GM21825 (cell line): Measurements from ENCODE around the gene TNPO3.
"Not testable (repeated sequence)": the region's sequence is repeated elsewhere in the genome, so short reads cannot be mapped to it uniquely, and the experiment has no call there.

Experiments
- ATAC-seq: cut with Tn5 transposase; IDR thresholded peaks from one replicate; pipeline ENCODE4 v1.9.1; 2021; ENCODE audit warnings: mild to moderate bottlenecking, moderate library complexity; ENCODE audit not compliant: unreplicated experiment

TNPO3 gene

GRCh38 chr7:129072479-129073011, 17.6 kb upstream of the TNPO3 start:
- ATAC-seq = no peak

GRCh38 chr7:129069021-129069420, 14.1 kb upstream of the TNPO3 start:
- ATAC-seq = no peak

GRCh38 chr7:129067943-129068548, 13.1 kb upstream of the TNPO3 start:
- no peak for ATAC-seq

GRCh38 chr7:129067132-129067561, 12.2 kb upstream of the TNPO3 start:
- ATAC-seq = not testable (repeated sequence)

- ATAC-seq = no peak
These were observed 11.6 kb upstream of the TNPO3 start for GRCh38 chr7:129066290-129067131.

GRCh38 chr7:129055861-129056464, 1.1 kb upstream of the TNPO3 start:
- peak; percentile 44 for ATAC-seq

GRCh38 chr7:129055294-129055816, 444 bp upstream of the TNPO3 start:
- peak; percentile 27 for ATAC-seq

- ATAC-seq = no peak
These were observed 923 bp downstream of the TNPO3 start for GRCh38 chr7:129053938-129054437.

GRCh38 chr7:129052441-129052840, 2.5 kb downstream of the TNPO3 start:
- no peak for ATAC-seq

GRCh38 chr7:129051459-129051858, 3.5 kb downstream of the TNPO3 start:
- ATAC-seq = not testable (repeated sequence)

- ATAC-seq = no peak
These were observed 7.2 kb downstream of the TNPO3 start for GRCh38 chr7:129047761-129048160.

- no peak for ATAC-seq
These were observed 9.2 kb downstream of the TNPO3 start for GRCh38 chr7:129045682-129046081.

- ATAC-seq = no peak
These were observed 11.9 kb downstream of the TNPO3 start for GRCh38 chr7:129043012-129043411.

- ATAC-seq = no peak
These were observed 13.5 kb downstream of the TNPO3 start for GRCh38 chr7:129041142-129042085.

GRCh38 chr7:129038468-129038867, 16.4 kb downstream of the TNPO3 start:
- not testable (repeated sequence) for ATAC-seq

GRCh38 chr7:129037585-129037984, 17.3 kb downstream of the TNPO3 start:
- no peak for ATAC-seq

- ATAC-seq = no peak
These were observed 22.9 kb downstream of the TNPO3 start for GRCh38 chr7:129032017-129032416.

- no peak for ATAC-seq
These were observed 24.5 kb downstream of the TNPO3 start for GRCh38 chr7:129030440-129030839.

GRCh38 chr7:129024125-129024524, 30.8 kb downstream of the TNPO3 start:
- ATAC-seq = no peak

GRCh38 chr7:129021656-129022055, 33.3 kb downstream of the TNPO3 start:
- no peak for ATAC-seq
